Measurements from ENCODE around the gene LEKR1.

Gene LEKR1

GRCh38 chr3:157059181-157059580 is 233.0 kb downstream of the LEKR1 start:
- Histone ChIP-seq H3K9ac (ENCODE audit: insufficient read length, low read depth) (no peak overlapping the region), H3K4me1 (ENCODE audit: insufficient read depth, insufficient read length) (no peaks in the 10 kb centered on the region), H3K36me3 (ENCODE audit: insufficient read depth, insufficient read length, low read length) (no peaks in the 10 kb centered on the region), H3K4me3 (ENCODE audit: insufficient read length, low read depth) (no peak overlapping the region), H3K27me3 (ENCODE audit: insufficient read depth, insufficient read length) (peaks cover 19% of the 10 kb centered on the region), H3K9me3 (ENCODE audit: insufficient read depth, low read length) (no peaks in the 10 kb centered on the region)
- DNase-seq (ENCODE audit: low read depth, low spot score), result no peak
- TF ChIP-seq ZNF274 (IDR thresholded peaks at IDR 0.05; ENCODE audit: low read depth, low read length) (no peak), YY1 (IDR thresholded peaks at IDR 0.05; ENCODE audit: insufficient read depth, insufficient read length) (no peak), SUZ12 (IDR thresholded peaks at IDR 0.05; ENCODE audit: extremely low read depth, insufficient read depth, insufficient read length) (no peak)

GRCh38 chr3:157059661-157060060 is 233.5 kb downstream of the LEKR1 start:
- peaks cover 24% of the 10 kb centered on the region for H3K27me3 ChIP-seq (ENCODE audit: insufficient read depth, insufficient read length)
- H3K9ac ChIP-seq (ENCODE audit: insufficient read length, low read depth), result no peak overlapping the region
- no peaks in the 10 kb centered on the region for H3K36me3 ChIP-seq (ENCODE audit: insufficient read depth, insufficient read length, low read length)
- TF ChIP-seq ZNF274 (IDR thresholded peaks at IDR 0.05; ENCODE audit: low read depth, low read length) (no peak), SUZ12 (IDR thresholded peaks at IDR 0.05; ENCODE audit: extremely low read depth, insufficient read depth, insufficient read length) (no peak), YY1 (IDR thresholded peaks at IDR 0.05; ENCODE audit: insufficient read depth, insufficient read length) (no peak)
- peaks cover 4% of the 10 kb centered on the region for H3K4me1 ChIP-seq (ENCODE audit: insufficient read depth, insufficient read length)
- H3K9me3 ChIP-seq (ENCODE audit: insufficient read depth, low read length), result no peaks in the 10 kb centered on the region
- no peak overlapping the region for H3K4me3 ChIP-seq (ENCODE audit: insufficient read length, low read depth)
- no peak for DNase-seq (ENCODE audit: low read depth, low spot score)

DNA sequence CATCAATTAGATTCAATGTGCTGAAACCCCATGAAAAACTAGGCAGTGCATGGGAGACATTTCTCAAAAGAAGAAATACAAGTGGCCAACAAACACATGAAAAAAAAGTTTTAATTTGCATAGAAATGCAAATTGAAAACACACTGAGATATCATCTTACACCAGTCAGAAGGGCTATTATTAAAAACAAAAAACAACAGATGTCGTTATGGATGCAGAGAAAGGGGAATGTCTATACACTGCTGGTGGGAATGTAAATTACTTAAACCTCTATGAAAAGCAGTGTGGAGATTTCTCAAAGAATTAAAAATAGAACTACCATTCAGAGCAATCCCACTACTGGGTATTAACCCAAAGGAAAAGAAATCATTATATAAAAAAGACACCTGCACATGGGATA is 235.1 kb downstream of the LEKR1 start:
- Histone ChIP-seq H3K27me3 (ENCODE audit: insufficient read depth, insufficient read length) (peaks cover 30% of the 10 kb centered on the region), H3K9ac (ENCODE audit: insufficient read length, low read depth) (no peak overlapping the region), H3K4me1 (ENCODE audit: insufficient read depth, insufficient read length) (peaks cover 10% of the 10 kb centered on the region), H3K4me3 (ENCODE audit: insufficient read length, low read depth) (no peak overlapping the region), H3K9me3 (ENCODE audit: insufficient read depth, low read length) (no peaks in the 10 kb centered on the region), H3K36me3 (ENCODE audit: insufficient read depth, insufficient read length, low read length) (no peaks in the 10 kb centered on the region)
- no peak for TF ChIP-seq YY1 (IDR thresholded peaks at IDR 0.05; ENCODE audit: insufficient read depth, insufficient read length)
- TF ChIP-seq ZNF274 (IDR thresholded peaks at IDR 0.05; ENCODE audit: low read depth, low read length), result no peak
- TF ChIP-seq SUZ12 (IDR thresholded peaks at IDR 0.05; ENCODE audit: extremely low read depth, insufficient read depth, insufficient read length), result no peak
- no peak for DNase-seq (ENCODE audit: low read depth, low spot score)

DNA sequence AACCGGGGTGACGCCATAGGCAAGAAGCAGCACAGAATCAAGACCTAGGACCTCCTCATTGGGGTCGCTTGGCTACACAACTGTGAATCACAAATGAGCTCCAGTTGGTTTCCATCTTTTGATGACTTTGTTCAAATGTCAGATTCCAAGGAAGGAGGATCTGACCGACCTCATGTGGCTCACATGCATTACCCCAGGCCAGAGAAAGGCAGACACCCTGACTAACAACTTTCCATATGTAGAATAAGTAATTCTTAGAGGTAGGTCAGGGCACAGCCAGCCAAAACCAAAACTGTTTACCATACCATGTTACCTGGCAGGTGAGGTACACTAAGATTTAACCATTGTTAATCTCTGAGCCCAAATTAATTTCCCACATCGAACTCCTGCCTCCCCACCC is 237.3 kb downstream of the LEKR1 start:
- Histone ChIP-seq H3K36me3 (ENCODE audit: insufficient read depth, insufficient read length, low read length) (no peaks in the 10 kb centered on the region), H3K9me3 (ENCODE audit: insufficient read depth, low read length) (no peaks in the 10 kb centered on the region), H3K4me1 (ENCODE audit: insufficient read depth, insufficient read length) (peaks cover 10% of the 10 kb centered on the region), H3K4me3 (ENCODE audit: insufficient read length, low read depth) (no peak overlapping the region), H3K27me3 (ENCODE audit: insufficient read depth, insufficient read length) (peaks cover 48% of the 10 kb centered on the region), H3K9ac (ENCODE audit: insufficient read length, low read depth) (no peak overlapping the region)
- TF ChIP-seq SUZ12 (IDR thresholded peaks at IDR 0.05; ENCODE audit: extremely low read depth, insufficient read depth, insufficient read length) (no peak), ZNF274 (IDR thresholded peaks at IDR 0.05; ENCODE audit: low read depth, low read length) (no peak), YY1 (IDR thresholded peaks at IDR 0.05; ENCODE audit: insufficient read depth, insufficient read length) (no peak)
- no peak for DNase-seq (ENCODE audit: low read depth, low spot score)

GRCh38 chr3:157063926-157064325 is 237.8 kb downstream of the LEKR1 start:
- peaks cover 10% of the 10 kb centered on the region for H3K4me1 ChIP-seq (ENCODE audit: insufficient read depth, insufficient read length)
- no peak overlapping the region for H3K4me3 ChIP-seq (ENCODE audit: insufficient read length, low read depth)
- no peak for DNase-seq (ENCODE audit: low read depth, low spot score)
- peaks cover 48% of the 10 kb centered on the region for H3K27me3 ChIP-seq (ENCODE audit: insufficient read depth, insufficient read length)
- TF ChIP-seq YY1 (IDR thresholded peaks at IDR 0.05; ENCODE audit: insufficient read depth, insufficient read length), result no peak
- no peak for TF ChIP-seq ZNF274 (IDR thresholded peaks at IDR 0.05; ENCODE audit: low read depth, low read length)
- no peak for TF ChIP-seq SUZ12 (IDR thresholded peaks at IDR 0.05; ENCODE audit: extremely low read depth, insufficient read depth, insufficient read length)
- no peak overlapping the region for H3K9ac ChIP-seq (ENCODE audit: insufficient read length, low read depth)
- H3K36me3 ChIP-seq (ENCODE audit: insufficient read depth, insufficient read length, low read length), result no peaks in the 10 kb centered on the region
- no peaks in the 10 kb centered on the region for H3K9me3 ChIP-seq (ENCODE audit: insufficient read depth, low read length)

- Histone ChIP-seq H3K27me3 (ENCODE audit: insufficient read depth, insufficient read length) (peaks cover 48% of the 10 kb centered on the region), H3K4me3 (ENCODE audit: insufficient read length, low read depth) (no peak overlapping the region), H3K36me3 (ENCODE audit: insufficient read depth, insufficient read length, low read length) (no peaks in the 10 kb centered on the region), H3K9me3 (ENCODE audit: insufficient read depth, low read length) (no peaks in the 10 kb centered on the region), H3K9ac (ENCODE audit: insufficient read length, low read depth) (no peak overlapping the region), H3K4me1 (ENCODE audit: insufficient read depth, insufficient read length) (peaks cover 10% of the 10 kb centered on the region)
- TF ChIP-seq SUZ12 (IDR thresholded peaks at IDR 0.05; ENCODE audit: extremely low read depth, insufficient read depth, insufficient read length) (no peak), YY1 (IDR thresholded peaks at IDR 0.05; ENCODE audit: insufficient read depth, insufficient read length) (no peak), ZNF274 (IDR thresholded peaks at IDR 0.05; ENCODE audit: low read depth, low read length) (no peak)
- no peak for DNase-seq (ENCODE audit: low read depth, low spot score)
Observed at GRCh38 chr3:157064402-157064801, 238.2 kb downstream of the LEKR1 start.

DNA sequence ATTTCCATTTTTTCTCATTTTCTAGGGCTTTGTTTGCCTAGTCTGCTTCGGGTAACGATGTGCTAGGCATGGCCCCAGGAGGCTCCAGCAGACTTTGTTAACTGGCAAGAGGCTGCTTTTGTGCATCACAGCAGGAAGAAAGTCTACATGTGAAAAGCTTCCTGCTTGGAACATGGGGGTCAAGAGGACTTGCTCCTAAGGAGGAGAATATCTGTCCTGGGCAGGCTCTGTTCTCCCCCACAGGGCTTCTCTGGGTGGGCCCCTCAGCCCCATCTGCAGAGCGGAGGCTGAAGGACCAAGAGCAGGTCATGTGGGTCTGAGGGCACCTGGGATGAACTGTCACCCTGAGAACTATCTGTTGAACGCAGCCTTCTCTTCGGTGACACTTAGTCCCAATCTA is 239.0 kb downstream of the LEKR1 start:
- no peak overlapping the region for H3K4me3 ChIP-seq (ENCODE audit: insufficient read length, low read depth)
- peak; percentile 74 for DNase-seq (ENCODE audit: low read depth, low spot score)
- H3K36me3 ChIP-seq (ENCODE audit: insufficient read depth, insufficient read length, low read length), result no peaks in the 10 kb centered on the region
- no peak for TF ChIP-seq YY1 (IDR thresholded peaks at IDR 0.05; ENCODE audit: insufficient read depth, insufficient read length)
- TF ChIP-seq ZNF274 (IDR thresholded peaks at IDR 0.05; ENCODE audit: low read depth, low read length), result no peak
- no peak for TF ChIP-seq SUZ12 (IDR thresholded peaks at IDR 0.05; ENCODE audit: extremely low read depth, insufficient read depth, insufficient read length)
- H3K27me3 ChIP-seq (ENCODE audit: insufficient read depth, insufficient read length), result peaks cover 48% of the 10 kb centered on the region
- no peaks in the 10 kb centered on the region for H3K9me3 ChIP-seq (ENCODE audit: insufficient read depth, low read length)
- no peak overlapping the region for H3K9ac ChIP-seq (ENCODE audit: insufficient read length, low read depth)
- peaks cover 10% of the 10 kb centered on the region for H3K4me1 ChIP-seq (ENCODE audit: insufficient read depth, insufficient read length)
